Umbilical cord (tissue), 2 donors: ENCODE data around the gene BIRC6. TPM values are rescaled to one million over a fixed set of nuclear protein-coding genes. Genes with fewer than 3 reads are reported as not detected.
"Not testable (repeated sequence)": the region's sequence is repeated elsewhere in the genome, so short reads cannot be mapped to it uniquely, and the experiment has no call there.

ENCODE experiments used
- DNase-seq: peaks from one replicate; pipeline ENCODE4 v3.0.0-alpha.2; 2015; ENCODE audit warnings: low spot score
- total RNA-seq: library from RNA; depleted of rRNA; stranded (reverse); fragments of >200 nt; gene quantifications from one replicate; pipeline ENCODE4 v1.2.3, GENCODE V29; 2014; ENCODE audit warnings: low replicate concordance; ENCODE audit not compliant: insufficient read depth

The BIRC6 gene
- total RNA-seq, 1 donor from 2014 or later, result 174 TPM

DNA sequence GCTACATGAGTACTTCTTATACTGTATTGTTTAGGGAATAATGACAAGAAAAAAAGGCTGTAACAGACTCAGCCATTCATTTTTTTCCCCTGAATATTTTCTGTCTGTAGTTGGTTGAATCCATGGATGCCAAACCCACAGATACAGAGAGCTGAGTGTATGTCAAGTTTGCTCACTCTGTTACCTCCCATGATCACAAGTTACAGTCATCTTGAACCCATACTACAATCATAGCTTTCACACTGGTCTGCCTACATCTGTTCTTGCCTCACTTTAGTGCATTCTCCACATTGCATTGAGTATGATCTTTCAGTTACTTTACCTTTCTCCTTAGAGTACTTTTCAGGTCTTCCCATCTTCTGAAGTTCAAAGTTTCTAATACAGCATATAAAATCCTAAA is 94.0 kb downstream of the BIRC6 start:
- DNase-seq, result no peak

DNA sequence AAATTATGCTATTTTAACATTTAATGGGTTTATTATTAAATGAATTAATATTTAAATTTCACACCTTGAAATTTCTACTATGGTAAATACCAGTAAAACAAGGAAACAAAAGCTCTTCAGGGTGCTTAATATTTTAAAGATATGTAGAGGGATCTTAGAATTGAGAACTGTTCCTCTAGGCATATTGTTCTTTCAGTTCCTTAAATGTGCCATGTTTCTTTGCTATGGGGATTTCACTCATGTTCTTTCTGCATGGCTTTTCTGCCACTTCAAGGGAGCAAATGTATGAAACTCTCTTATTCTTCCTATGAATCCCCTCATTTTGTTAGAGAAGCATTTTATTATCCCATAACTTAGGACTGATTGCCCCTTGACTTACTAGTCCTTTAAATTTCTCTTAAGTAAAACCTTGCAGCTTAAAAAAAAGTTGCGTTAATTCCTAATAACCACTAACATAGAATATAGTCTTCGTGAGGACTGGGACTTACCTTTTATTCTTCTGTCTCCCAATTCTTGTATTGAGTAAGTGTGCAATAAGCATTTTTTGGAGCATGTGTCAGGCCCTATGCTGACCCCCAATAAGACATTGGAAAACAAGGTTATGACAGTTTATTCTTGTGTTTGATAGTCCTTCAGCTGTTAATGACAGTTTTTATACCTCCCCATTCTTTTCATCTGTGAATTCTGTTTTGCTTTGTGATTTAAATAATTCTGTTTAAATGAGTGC is 95.7 kb downstream of the BIRC6 start:
- no peak for DNase-seq

DNA sequence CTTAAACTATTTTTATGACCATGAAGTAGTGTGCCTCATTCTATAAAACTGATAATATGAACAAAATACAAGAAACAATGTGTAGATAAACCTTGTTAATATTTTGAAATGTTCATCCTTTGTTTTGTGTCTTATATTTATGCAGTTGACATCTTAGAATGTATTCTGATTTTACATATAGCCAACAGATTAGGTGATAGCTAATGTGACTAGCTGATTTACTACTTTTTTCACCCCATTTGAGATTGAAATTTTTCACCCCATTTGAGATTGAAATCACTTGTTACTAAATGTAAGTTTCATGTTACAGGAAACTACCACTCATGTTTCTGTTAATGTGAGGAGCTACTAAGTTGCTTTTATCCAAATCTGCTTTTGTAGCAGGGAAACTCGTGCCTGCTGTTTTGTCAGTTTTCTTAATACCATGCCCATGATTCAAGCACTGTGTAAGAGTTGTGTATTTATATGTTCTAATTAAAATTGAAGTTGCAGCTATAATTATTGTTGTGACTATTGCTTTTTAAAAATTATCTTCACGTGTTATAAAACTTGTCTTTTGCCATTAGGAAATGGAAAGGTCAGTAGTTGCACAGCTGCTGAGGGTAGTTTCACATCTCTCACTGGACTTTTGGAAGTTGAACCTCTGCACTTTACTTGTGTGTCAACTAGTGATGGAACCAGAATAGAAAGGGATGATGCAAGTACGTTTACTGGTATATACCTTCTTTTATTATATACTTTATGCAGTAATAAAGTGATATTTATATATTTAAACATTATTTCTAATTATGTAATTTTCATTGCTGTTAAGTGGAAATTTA is 96.6 kb downstream of the BIRC6 start:
- DNase-seq, result no peak

DNA sequence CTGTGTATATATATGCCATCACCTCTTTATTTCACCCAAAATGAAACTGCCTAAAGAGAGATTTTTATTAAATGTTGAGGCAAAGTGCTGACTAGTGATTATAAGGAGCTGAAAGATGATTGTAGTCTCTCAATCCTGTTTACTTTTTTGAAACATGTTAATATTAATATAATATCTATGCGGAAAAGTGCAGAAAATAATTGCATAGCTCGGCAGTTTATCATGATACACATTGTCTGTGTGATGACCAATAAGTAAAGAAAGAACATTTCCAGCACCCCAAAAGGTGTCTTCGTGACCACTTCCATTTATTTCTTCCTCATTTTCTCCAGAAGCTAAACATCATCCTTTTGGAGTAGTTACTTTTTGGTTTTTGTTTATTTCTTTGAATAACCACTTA is 99.0 kb downstream of the BIRC6 start:
- DNase-seq, result no peak

DNA sequence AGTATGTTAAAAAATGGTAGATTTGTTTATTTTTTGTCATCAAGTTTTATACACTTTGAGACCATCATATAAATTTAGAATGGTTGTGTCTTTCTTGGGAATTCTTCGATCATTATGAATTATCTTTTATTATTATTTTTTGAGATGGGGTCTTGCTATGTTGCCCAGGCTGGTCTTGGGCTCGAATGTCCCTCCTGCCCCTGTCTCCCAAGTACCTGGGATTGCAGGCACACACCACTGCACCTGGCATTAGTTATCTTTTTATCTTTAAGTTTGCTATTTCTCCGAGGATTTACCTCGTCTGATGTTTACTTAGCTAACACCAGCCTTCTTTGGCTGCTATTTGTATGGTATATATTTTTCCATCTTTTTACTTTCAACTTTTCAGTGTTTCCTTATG is 100.0 kb downstream of the BIRC6 start:
- no peak for DNase-seq

DNA sequence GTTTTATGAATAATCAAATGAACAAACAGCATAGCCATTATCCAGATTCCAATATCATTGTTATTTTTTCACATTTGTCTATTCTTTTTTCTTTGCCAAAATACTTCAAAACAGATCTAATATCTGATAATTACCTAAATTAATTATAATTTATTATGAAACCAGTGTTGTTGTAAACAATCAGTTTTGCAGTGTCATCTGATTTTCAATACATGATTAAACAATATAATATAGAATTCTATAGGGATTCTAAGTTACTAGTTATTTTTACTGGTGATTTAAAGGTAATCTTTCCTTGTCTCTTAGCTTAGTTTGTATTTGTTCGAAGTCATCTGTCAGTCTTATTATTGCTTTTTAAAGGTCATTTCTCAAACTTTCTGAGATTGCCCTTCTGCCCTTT is 101.0 kb downstream of the BIRC6 start:
- DNase-seq, result no peak

DNA sequence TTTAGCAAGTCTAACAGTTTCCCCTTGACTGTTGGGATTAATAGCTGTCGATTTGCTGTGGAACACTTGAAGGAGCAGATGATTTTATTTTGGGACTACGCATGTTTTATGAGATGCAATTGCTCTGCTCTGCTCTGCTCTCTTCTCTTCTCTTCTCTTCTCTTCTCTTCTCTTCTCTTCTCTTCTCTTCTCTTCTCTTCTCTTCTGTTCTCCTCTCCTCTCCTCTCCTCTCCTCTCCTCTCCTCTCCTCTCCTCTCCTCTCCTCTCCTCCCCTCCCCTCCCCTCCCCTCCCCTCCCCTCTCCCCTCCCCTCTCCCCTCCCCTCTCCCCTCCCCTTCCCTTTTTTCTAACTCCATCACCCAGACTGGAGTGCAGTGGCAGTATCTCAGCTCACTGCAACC is 104.0 kb downstream of the BIRC6 start:
- DNase-seq, result not testable (repeated sequence)

DNA sequence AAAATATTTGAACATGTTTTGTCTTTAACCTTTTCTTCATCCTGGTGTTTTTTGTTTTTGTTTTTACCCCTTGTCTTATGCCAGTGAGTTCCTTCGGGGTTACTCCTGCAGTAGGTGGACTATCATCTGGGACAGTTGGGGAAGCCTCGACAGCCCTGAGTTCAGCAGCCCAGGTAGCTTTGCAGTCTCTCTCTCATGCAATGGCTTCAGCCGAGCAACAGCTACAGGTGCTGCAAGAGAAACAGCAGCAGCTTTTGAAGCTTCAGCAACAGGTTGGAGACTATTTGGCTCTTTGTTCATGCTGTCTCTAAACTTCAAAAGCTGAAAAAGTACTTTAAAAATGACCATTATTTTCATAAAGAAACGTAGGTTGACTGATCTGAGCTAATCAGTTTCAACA is 106.3 kb downstream of the BIRC6 start:
- no peak for DNase-seq

DNA sequence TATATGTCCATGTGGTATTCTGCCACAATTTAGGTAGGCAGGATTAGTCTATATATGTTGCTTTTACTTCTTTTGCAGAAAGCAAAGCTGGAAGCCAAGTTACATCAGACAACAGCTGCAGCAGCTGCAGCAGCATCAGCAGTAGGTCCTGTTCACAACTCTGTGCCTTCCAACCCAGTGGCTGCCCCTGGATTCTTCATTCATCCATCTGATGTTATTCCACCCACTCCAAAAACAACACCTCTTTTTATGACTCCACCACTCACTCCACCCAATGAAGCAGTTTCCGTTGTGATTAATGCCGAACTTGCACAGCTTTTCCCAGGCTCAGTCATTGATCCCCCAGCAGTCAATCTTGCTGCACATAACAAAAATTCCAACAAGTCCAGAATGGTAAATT is 107.6 kb downstream of the BIRC6 start:
- no peak for DNase-seq

DNA sequence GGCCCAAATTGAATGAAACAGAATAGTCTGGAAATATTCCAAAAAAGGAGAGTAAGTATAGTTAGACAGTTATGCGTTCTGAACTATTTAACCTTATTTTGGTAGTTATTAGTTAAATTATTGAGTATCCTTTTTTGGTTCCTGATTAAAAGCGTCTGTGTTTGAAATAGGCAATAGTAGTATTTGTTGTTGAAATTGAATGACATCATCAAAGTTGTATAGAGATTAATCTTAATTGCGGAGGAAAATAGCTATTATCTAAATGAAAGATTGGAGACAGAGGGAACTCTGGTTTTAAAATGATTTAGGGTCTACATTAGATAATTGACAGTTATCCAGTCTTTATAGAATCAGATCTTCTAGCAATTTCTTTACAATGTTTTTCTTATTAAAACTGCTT is 115.8 kb downstream of the BIRC6 start:
- no peak for DNase-seq

DNA sequence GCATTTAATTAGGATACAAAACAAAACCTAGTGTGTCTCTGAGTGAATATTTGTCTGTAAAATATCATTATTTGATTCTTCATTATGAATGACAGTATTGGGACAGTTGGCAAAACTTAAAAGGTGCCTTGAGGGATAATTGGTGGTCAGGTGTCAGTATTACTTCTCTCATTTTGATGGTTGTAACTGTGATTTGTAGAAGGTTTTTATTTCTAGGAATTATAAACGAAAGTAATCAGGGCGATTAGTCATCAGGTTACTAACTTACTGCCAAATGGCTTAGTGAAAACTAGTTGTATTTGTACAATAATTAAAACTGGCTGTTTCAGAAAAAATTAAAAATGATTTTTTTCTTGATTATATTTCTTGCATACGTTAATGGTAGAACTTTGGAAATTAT is 117.6 kb downstream of the BIRC6 start:
- no peak for DNase-seq

DNA sequence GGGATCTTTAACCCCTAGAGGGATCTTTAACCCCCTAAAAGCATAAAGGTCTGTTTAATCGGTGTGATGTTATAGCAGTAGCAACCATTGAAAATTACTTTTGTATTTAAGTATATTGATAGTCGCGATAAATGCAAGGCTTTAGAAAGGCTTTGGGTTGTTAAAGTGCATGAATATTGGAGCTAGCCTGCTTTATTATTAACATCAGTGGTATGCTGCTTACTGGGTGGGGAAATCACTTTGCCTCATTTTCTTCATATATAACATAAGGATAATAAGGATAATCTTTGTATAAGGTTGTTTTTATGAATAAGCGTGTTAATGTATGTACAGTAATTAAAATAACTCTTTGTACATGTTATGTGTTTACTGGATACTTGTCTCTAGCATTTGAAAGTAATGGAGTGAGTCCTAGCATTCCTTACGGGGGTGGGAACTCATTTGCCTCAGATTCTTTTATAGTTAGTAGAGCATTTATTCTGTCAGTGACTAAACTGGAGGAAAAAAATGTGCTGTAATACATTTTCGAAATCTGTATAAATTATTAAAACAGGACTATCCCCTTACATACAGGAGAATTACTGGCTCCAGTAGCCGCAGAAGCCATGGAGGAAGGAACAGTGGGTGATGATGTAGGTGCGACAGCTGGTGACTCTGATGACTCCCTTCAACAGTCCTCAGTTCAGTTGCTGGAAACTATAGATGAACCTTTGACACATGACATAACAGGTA is 122.2 kb downstream of the BIRC6 start:
- DNase-seq, result no peak

DNA sequence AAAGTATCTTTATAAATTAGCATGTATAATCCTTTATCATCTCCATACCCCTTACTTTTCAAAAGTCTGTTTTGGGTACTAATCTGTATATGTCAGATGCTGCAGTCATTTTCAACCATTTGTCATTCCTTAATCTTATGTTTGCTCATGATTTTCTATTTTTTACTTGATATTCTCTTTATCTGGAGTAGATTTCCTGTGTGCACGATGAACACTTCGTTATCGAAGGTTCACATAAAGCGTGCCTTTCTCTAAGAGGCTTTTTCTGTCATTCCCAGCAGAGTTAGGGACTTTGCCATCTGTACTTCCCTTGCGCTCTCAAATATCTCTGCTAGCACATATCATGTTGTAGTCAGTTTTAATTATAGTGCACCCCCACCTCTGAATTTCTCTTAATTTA is 123.2 kb downstream of the BIRC6 start:
- no peak for DNase-seq

DNA sequence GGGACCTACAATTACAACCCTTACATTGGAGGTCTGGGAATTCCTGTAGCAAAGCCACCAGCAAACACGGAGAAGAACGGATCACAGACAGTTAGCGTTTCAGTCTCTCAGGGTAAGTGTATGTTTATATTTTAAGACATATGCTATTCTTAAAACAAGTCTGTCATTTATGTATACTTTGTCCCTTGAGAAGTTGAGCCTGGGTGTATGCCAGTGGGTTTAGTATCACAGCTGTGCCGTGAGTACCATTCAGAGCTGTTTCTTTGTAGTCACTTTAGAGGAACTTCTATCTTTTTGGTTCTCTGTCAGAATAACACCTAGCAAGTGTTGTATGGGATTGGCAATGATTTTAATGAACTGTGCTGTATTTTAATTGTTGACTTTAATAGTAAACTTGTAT is 125.6 kb downstream of the BIRC6 start:
- no peak for DNase-seq

DNA sequence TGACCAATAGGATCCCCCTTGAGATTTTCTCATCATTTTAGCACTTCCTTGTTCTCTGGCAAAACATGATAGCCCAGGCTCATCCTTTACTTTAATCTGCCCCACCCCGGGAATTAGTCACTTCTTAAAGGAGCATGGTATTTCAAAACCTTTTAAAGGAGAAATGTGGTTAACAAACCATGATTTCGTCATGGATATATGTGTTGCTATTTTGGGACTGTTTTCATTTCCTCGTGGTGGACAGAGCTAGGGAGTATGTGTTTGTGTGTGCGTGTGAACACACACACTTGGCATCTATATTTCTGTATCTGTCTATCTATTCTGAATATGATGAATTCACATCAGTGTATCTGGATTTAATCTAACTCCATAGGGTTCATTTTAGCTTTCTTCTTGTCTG is 128.1 kb downstream of the BIRC6 start:
- DNase-seq, result peak; percentile 53

DNA sequence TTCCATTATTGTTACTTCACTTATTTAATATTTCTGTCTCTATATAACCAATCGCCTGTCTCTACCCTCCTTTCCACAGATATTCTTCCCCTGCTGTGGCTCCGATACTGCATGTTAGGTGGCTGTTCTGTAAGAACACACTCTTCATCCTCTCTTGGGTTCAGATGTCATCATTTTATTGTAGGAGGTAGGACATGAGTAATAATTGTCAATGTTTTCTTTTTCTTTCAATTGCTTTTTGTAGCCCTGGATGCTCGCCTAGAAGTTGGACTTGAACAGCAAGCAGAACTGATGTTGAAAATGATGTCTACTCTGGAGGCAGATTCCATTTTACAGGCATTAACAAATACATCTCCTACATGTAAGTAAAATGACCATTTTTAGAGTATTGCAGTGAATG is 128.6 kb downstream of the BIRC6 start:
- no peak for DNase-seq

DNA sequence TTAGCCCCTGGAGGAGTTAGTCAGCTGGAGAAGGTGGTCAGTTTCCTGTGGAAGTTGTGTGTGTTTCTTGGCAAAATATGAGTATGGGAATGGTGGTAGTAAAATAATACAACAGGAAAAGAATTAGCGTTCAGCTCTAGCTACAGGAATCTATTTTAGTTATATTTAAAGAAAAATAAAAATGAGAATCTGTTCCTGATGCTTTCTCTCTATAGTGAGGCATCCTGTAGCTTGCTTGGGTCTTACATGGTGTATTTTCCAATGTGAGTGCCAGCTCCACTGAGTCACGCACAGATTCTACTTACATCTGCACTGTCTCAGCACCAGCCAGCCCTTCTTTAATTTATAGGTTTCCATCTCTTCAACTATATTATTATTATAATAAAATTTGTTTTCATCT is 132.2 kb downstream of the BIRC6 start:
- no peak for DNase-seq

DNA sequence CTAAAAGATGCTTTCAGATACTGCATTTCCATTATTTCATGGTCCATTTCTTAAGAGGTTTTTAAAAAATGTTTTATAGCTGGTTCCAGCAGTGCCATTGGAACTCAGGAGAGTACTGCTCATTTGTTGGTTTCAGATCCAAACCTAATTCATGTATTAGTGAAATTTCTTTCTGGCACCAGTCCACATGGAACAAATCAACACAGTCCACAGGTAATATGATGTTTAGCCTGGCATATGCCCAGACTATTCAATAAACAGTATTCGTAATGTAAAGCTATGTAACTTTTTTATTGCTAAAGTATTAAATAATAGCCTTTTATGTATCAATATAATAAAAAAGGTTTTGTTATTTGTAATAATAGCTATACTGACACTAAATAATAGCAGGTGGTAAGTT is 134.5 kb downstream of the BIRC6 start:
- DNase-seq, result no peak

DNA sequence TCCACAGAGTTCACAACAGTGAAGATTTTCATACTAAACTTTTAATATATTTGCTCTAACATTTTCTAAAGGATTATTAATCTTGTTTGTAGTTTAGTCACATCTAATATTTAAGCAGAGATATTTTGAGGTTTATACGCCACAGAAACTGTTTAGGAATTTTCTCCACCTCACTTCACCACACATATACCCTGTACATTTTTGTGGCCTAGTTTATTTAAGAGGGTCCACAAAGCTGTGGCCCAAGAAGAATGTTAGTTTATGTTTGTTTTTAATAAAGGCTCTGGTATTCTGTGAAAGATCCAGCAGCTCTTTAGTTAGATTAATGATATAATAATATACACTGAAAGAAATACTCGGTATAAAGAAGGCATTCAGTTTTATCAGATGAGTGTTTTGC is 138.3 kb downstream of the BIRC6 start:
- DNase-seq, result no peak

DNA sequence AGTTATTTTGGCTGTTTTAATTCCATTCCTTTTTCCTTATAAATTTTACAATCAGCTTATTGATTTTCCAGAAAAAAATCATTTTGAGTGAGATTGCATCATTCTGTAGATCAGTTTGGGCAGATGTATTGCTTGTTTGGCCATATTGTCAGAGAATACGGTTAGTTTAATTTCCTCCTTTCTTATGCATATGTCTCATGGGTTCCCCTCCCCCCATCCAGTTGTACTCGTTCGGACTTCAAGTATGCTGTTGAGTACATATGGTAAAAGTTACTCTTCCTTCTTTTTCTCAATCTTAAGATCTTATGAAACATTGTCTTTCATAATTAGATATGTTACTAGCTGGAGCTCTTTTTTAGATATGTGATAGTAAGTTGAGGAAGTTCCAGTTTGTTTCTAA is 139.8 kb downstream of the BIRC6 start:
- DNase-seq, result no peak

DNA sequence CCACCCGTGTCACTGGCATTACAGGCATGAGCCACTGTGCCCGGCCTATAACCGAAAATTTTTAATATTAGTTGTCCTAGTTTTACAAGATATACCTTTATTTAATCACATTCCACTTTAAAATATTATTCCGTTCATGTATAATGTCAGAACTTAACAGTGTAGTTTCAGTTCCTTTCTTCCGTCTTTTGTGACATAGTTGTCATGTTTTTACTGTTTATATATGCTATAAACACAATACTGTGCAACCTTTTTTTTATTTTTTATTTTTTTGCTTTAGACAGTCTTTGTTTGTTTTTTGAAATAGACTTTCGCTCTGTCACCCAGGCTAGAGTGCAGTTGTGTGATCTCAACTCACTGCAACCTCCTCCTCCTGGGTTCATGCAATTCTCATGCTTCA is 141.5 kb downstream of the BIRC6 start:
- DNase-seq, result no peak

DNA sequence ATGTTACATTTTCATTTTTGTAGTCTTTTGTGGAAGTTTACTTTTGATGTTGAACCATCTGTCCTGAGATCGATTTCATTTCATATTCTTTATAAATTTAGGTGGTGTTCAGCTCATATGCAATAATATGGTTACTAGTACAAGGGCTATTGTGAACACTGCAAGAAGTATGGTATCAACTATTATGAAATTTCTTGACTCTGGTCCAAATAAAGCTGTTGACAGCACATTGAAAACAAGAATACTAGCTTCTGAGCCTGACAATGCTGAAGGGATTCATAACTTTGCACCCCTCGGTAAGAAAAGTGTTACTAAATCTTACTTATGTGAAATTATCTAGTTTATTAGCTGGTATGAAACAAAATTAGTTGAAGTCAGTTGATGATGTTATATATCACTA is 146.1 kb downstream of the BIRC6 start:
- no peak for DNase-seq
